Vein endothelial cell (primary cell): ENCODE measurements around the gene ST6GAL1. TPM values are rescaled to one million over a fixed set of nuclear protein-coding genes. Genes with fewer than 3 reads are reported as not detected.

Source experiments
- total RNA-seq: library from RNA; depleted of rRNA; stranded (reverse); fragments of >200 nt; gene quantifications from 2 replicates; pipeline ENCODE4 v1.2.3, GENCODE V29; 2012

Gene ST6GAL1, protein sequence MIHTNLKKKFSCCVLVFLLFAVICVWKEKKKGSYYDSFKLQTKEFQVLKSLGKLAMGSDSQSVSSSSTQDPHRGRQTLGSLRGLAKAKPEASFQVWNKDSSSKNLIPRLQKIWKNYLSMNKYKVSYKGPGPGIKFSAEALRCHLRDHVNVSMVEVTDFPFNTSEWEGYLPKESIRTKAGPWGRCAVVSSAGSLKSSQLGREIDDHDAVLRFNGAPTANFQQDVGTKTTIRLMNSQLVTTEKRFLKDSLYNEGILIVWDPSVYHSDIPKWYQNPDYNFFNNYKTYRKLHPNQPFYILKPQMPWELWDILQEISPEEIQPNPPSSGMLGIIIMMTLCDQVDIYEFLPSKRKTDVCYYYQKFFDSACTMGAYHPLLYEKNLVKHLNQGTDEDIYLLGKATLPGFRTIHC
- total RNA-seq, result 84.9 and 106 TPM in 2 replicates

DNA sequence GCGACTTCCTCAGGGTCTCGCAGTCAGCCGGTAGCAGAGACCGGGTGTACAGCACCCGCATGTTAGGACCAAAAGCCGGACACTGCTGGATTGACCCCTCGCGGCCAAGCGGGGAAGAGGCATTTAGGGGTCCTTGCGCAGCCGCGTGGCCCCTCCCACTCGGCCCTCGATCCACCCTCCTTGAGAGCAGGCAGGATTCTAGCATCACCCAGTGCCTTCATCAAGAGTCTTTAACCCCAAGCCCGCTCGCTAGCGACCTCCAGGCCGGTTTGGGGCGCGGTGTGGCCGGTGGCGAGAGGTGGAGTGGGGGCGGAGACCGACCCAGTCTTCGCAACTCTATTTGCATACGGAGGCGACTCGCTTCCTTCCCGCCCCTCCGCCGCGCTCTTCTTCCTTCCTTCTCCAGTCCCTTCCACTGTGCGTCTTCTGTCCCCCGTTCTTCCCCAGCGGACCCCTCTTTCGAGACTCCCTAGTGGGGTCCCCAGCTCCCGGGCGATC lies at the start of gene ST6GAL1:
ST6GAL1 (plus strand) TSS at position 384 of the 498 bp plus-strand sequence. CDS start 112,178 bp downstream, outside the sequence.

Other genes starting within 250 kb of the ST6GAL1 start
- not detected in 2 replicates for gene KNG1, start 213.2 kb upstream of the ST6GAL1 start, total RNA-seq
- 383 and 453 TPM in 2 replicates for gene EIF4A2, start 146.9 kb upstream of the ST6GAL1 start, total RNA-seq
- 13.4 and 22.9 TPM in 2 replicates for gene RFC4, start 124.0 kb upstream of the ST6GAL1 start, total RNA-seq
- gene ADIPOQ, start 87.8 kb upstream of the ST6GAL1 start, total RNA-seq, result not detected in 2 replicates
- 12.7 and 13.9 TPM in 2 replicates for gene RPL39L, start 209.0 kb downstream of the ST6GAL1 start, total RNA-seq